GM12878 (cell line): ENCODE results near the gene CDK17. TPM values are rescaled to one million over a fixed set of nuclear protein-coding genes. Genes with fewer than 3 reads are reported as not detected.
"Not testable (repeated sequence)": the region's sequence is repeated elsewhere in the genome, so short reads cannot be mapped to it uniquely, and the experiment has no call there.

Experiments used
- ATAC-seq: fragments of 200-7000 bp; cut with Tn5 transposase; 3 replicates; pipeline ENCODE4 v1.9.1; 2020; ENCODE audit warnings: mild to moderate bottlenecking, moderate library complexity
- BruUV-seq: library from RNA; stranded (reverse); fragments of 400-500 nt; replicated peaks from 2 replicates; lab custom pipeline; 2021; lab: Mats Ljungman, UMichigan
- CTCF ChIA-PET: fragments of 300-600 bp; sonication (Branson Sonifier 250); formaldehyde crosslinking; extraction: SDS; loops from one replicate; lab custom pipeline; 2021; ENCODE audit warnings: inconsistent platforms; lab: Yijun Ruan, JAX
- POLR2A ChIA-PET: fragments of 350-600 bp; formaldehyde crosslinking; extraction: SDS; loops from one replicate; lab custom pipeline; 2021; ENCODE audit warnings: inconsistent platforms; lab: Charles Lee
- RAD21 ChIA-PET: fragments of 300-600 bp; sonication (Branson Sonifier 250); formaldehyde crosslinking; loops from one replicate; lab custom pipeline; 2023; ENCODE audit warnings: antibody characterized with exemption; ENCODE audit not compliant: unreplicated experiment; lab: Charles Lee
- SMC1A ChIA-PET: fragments of 300-600 bp; sonication (Branson Sonifier 250); formaldehyde crosslinking; loops from one replicate; lab custom pipeline; 2023; ENCODE audit not compliant: unreplicated experiment, uncharacterized antibody; lab: Charles Lee
- DNase-seq: peaks from one replicate; pipeline ENCODE4 v3.0.0-alpha.2; 2011; ENCODE audit warnings: low read depth, low spot score
- FAIRE-seq: peaks from 3 replicates; lab custom pipeline; 2011; peaks lifted over from hg19 to GRCh38; lab: Jason Lieb, UNC
- H2AFZ ChIP-seq: 2 replicates; pipeline ENCODE4 v1.6.0; 2011; ENCODE audit warnings: low read depth, low read length, control low read depth; ENCODE audit not compliant: control insufficient read depth
- H3K27ac ChIP-seq: 2 replicates; pipeline ENCODE4 v1.5.1; 2011; ENCODE audit warnings: control low read depth; ENCODE audit not compliant: control insufficient read depth, insufficient read depth
- H3K27me3 ChIP-seq, 2 experiments: replicated peaks in 1 of 2; 2 replicates each; pipeline versions ENCODE4 v1.6.0 to v1.6.1; 2011; ENCODE audit warnings: low read length in 1 of 2; ENCODE audit not compliant: control insufficient read depth in 2 of 2, insufficient read depth in 2 of 2
- H3K36me3 ChIP-seq, 2 experiments: 2 replicates each; pipeline ENCODE4 v1.5.1; 2011; ENCODE audit warnings: low read length in 1 of 2; ENCODE audit not compliant: control insufficient read depth in 2 of 2, insufficient read depth in 2 of 2
- H3K4me1 ChIP-seq: 2 replicates; pipeline ENCODE4 v1.6.1; 2011; ENCODE audit warnings: mild to moderate bottlenecking, low read length, moderate library complexity, mixed read lengths; ENCODE audit not compliant: control insufficient read depth, insufficient read depth
- H3K4me2 ChIP-seq: 2 replicates; pipeline ENCODE4 v1.6.0; 2011; ENCODE audit warnings: control low read depth; ENCODE audit not compliant: control insufficient read depth, insufficient read depth
- H3K4me3 ChIP-seq: fragments of 200-600 bp; sonication (generic); 2 replicates; pipeline ENCODE4 v1.5.1; 2016
- H3K79me2 ChIP-seq: 2 replicates; pipeline ENCODE4 v1.6.0; 2011; ENCODE audit warnings: low read length; ENCODE audit not compliant: control insufficient read depth, insufficient read depth
- H3K9ac ChIP-seq: 2 replicates; pipeline ENCODE4 v1.8.0; 2011; ENCODE audit warnings: low read length, control low read depth, mixed read lengths; ENCODE audit not compliant: control insufficient read depth, insufficient read depth
- H3K9me3 ChIP-seq: replicated peaks from 3 replicates; pipeline ENCODE4 v1.5.1; 2011; ENCODE audit warnings: mild to moderate bottlenecking, low read length; ENCODE audit not compliant: control insufficient read depth, insufficient read depth
- H4K20me1 ChIP-seq: 2 replicates; pipeline ENCODE4 v1.6.0; 2011; ENCODE audit not compliant: control insufficient read depth, insufficient read depth
- CBX3 ChIP-seq: fragments of 200-600 bp; sonication (generic); IDR thresholded peaks from 2 replicates; pipeline ENCODE4 v1.6.1; 2016; ENCODE audit warnings: low read depth, borderline replicate concordance
- DPF2 ChIP-seq: fragments of 450-650 bp; IDR thresholded peaks from 2 replicates; pipeline ENCODE4 v1.6.1; 2017; ENCODE audit warnings: mild to moderate bottlenecking
- JUNB ChIP-seq: IDR thresholded peaks from 2 replicates; pipeline ENCODE4 v1.6.1; 2016; ENCODE audit warnings: antibody characterized with exemption, mild to moderate bottlenecking
- MYC ChIP-seq: IDR thresholded peaks from 2 replicates; pipeline ENCODE4 v1.6.1; 2011; ENCODE audit warnings: mild to moderate bottlenecking, low read length, moderate library complexity, inconsistent platforms; ENCODE audit not compliant: insufficient read depth, insufficient replicate concordance, insufficient read length, severe bottlenecking
- NR2C1 ChIP-seq: fragments of 450-650 bp; IDR thresholded peaks from 2 replicates; pipeline ENCODE4 v1.6.1; 2017; ENCODE audit warnings: antibody characterized with exemption, mild to moderate bottlenecking, moderate library complexity
- NR2F1 ChIP-seq: fragments of 450-650 bp; conservative IDR thresholded peaks from 2 replicates; pipeline ENCODE4 v1.6.1; 2017; ENCODE audit warnings: mild to moderate bottlenecking
- RBBP5 ChIP-seq: fragments of 200-600 bp; sonication (generic); conservative IDR thresholded peaks from 2 replicates; pipeline ENCODE4 v1.6.1; 2016
- TBL1XR1 ChIP-seq: IDR thresholded peaks from 2 replicates; pipeline ENCODE4 v1.6.1; 2012; ENCODE audit warnings: low read depth, low read length, improper control_type of control experiment
- WGBS: methylation state at CpG from one replicate; pipeline ENCODE4 v1.1.6; 2016; ENCODE audit warnings: low lambda C conversion rate; ENCODE audit not compliant: insufficient replicate concordance, insufficient coverage; ENCODE audit errors: missing lambda C conversion rate; 5-methylcytosine and 5-hydroxymethylcytosine counted together
- in situ Hi-C: fragments of 300-500 bp; cut with MboI; formaldehyde crosslinking; loops from 9 replicates; pipeline ENCODE4 v1.14.3; 2018; ENCODE audit warnings: mixed read lengths
- intact Hi-C: fragments of 100-400 bp; cut with micrococcal nuclease; formaldehyde crosslinking; loops from one replicate; pipeline ENCODE4 v1.14.2; 2022; ENCODE audit not compliant: unreplicated experiment
- polyA plus RNA-seq, 11 experiments: library from polyadenylated mRNA; depleted of rRNA in 4 of 11; unstranded in 6 of 11; stranded (reverse) in 5 of 11; fragments of >200 nt; fragmentation: Nextera tagmentation in 4 of 11; fragmentation: Illumina TruSeq in 1 of 11; extraction: Ambion mirVana in 4 of 11; extraction: Trizol in 1 of 11; gene quantifications; 1 replicate in 1 of 11; 2 replicates in 10 of 11; pipeline versions ENCODE4 v1.2.1 to v1.2.3, GENCODE V29; 2011 to 2016; ENCODE audit warnings: inconsistent platforms in 2 of 11, missing spikeins in 2 of 11, low read depth in 1 of 11
- total RNA-seq, 4 experiments: library from RNA; depleted of rRNA in 3 of 4; stranded (reverse); fragments of >200 nt in 3 of 4; fragmentation: Illumina TruSeq in 1 of 4; extraction: Trizol in 1 of 4; gene quantifications; 2 replicates each; pipeline versions ENCODE4 v1.2.1 to v1.2.3, GENCODE V29; 2013 to 2021

CDK17 gene
- total and polyA plus RNA-seq, 10 of the 15 experiments (the other 5 are each of a cell fraction or from before 2014, with no cell fraction given) = 5.6 to 45.6 (median 18.3) TPM

- Histone ChIP-seq H3K27me3 (no peaks in the 10 kb centered on the region), H3K4me3 (no peak overlapping the region), H3K9me3 (no peaks in the 10 kb centered on the region; the same call in 2 of the 3 replicates), H3K79me2 (peaks cover 13% of the 10 kb centered on the region), H3K4me1 (peaks cover 17% of the 10 kb centered on the region), H3K36me3 (peaks cover 0 to 13% of the 10 kb centered on the region in 2 experiments; a peak in 3 of 4 replicates), H3K27ac (no peak overlapping the region), H2AFZ (no peak overlapping the region), H3K9ac (no peak overlapping the region), H4K20me1 (peaks cover 4% of the 10 kb centered on the region; the same call in 1 of the 2 replicates), H3K4me2 (no peak overlapping the region)
- ChIA-PET CTCF (interaction anchor here (0.8 kb wide), 1 partner anchor 16 kb away, joined by 3 read pairs; no protein-coding TSS in a partner anchor), POLR2A (interaction anchor here (0.7 to 1.0 kb wide), 4 partner anchors 11 to 21 kb away, joined by 3 to 8 read pairs (median 3); no protein-coding TSS in a partner anchor), RAD21 (no interaction called here), SMC1A (interaction anchor here (0.6 to 1.7 kb wide), 6 partner anchors 9 to 76 kb away, joined by 3 to 11 read pairs (median 4); no protein-coding TSS in a partner anchor)
- intact Hi-C loops = no loop called here
- no peak for TF ChIP-seq RBBP5
- no peak for TF ChIP-seq DPF2
- no peak for TF ChIP-seq MYC
- no peak for TF ChIP-seq NR2C1
- TF ChIP-seq CBX3 = no peak
- no peak for TF ChIP-seq NR2F1
- no TSS peak for BruUV-seq
- DNase-seq (no peak), ATAC-seq (no peak), FAIRE-seq (no peak)
- WGBS = 96% methylated on average over 1 of the region's 1 CpG
- in situ Hi-C loops = no loop called here
Measured at GRCh38 chr12:96322720-96323119, 77.5 kb downstream of the CDK17 start.

GRCh38 chr12:96321941-96322340 lies 78.3 kb downstream of the CDK17 start:
- Histone ChIP-seq H3K79me2 (peaks cover 12% of the 10 kb centered on the region), H3K4me2 (no peak overlapping the region), H3K27ac (no peak overlapping the region), H3K4me1 (peaks cover 10% of the 10 kb centered on the region), H4K20me1 (peaks cover 4% of the 10 kb centered on the region; the same call in 1 of the 2 replicates), H2AFZ (no peak overlapping the region), H3K27me3 (no peaks in the 10 kb centered on the region), H3K4me3 (no peak overlapping the region), H3K36me3 (peaks cover 0 to 13% of the 10 kb centered on the region in 2 experiments; a peak in 3 of 4 replicates), H3K9me3 (no peaks in the 10 kb centered on the region; the same call in 2 of the 3 replicates), H3K9ac (no peak overlapping the region)
- in situ Hi-C loops = no loop called here
- ATAC-seq (no peak), DNase-seq (no peak), FAIRE-seq (no peak)
- no TSS peak for BruUV-seq
- ChIA-PET CTCF (interaction anchor here (0.8 kb wide), 1 partner anchor 17 kb away, joined by 3 read pairs; no protein-coding TSS in a partner anchor), POLR2A (interaction anchor here (0.7 to 1.0 kb wide), 3 partner anchors 16 to 131 kb away, joined by 3 to 6 read pairs (median 3); no protein-coding TSS in a partner anchor), SMC1A (interaction anchor here (0.6 to 1.7 kb wide), 5 partner anchors 8 to 76 kb away, joined by 3 to 11 read pairs (median 4); no protein-coding TSS in a partner anchor), RAD21 (no interaction called here)
- WGBS = 32% methylated on average over 6 of the region's 6 CpGs
- TF ChIP-seq TBL1XR1 (no peak), JUNB (peak; percentile 48)
- intact Hi-C loops = no loop called here

- H3K4me2 ChIP-seq, H3K36me3 ChIP-seq, FAIRE-seq, H2AFZ ChIP-seq, H3K27ac ChIP-seq, ATAC-seq, in situ Hi-C loops, SMC1A ChIA-PET, H4K20me1 ChIP-seq, H3K9ac ChIP-seq, DNase-seq, intact Hi-C loops, H3K4me3 ChIP-seq, POLR2A ChIA-PET, RAD21 ChIA-PET, H3K9me3 ChIP-seq, CTCF ChIA-PET, H3K27me3 ChIP-seq: not testable (repeated sequence)
- WGBS = 56% methylated on average over 2 of the region's 2 CpGs
- peaks cover 20% of the 10 kb centered on the region for H3K79me2 ChIP-seq
- TSS peak; percentile 44 for BruUV-seq
- H3K4me1 ChIP-seq = peaks cover 18% of the 10 kb centered on the region
Measured at GRCh38 chr12:96317801-96318200, 82.4 kb downstream of the CDK17 start.
